Left ventricle myocardium superior (tissue), 1 donor: ENCODE measurements around the gene TNNI3. TPM values are rescaled to one million over a fixed set of nuclear protein-coding genes. Genes with fewer than 3 reads are reported as not detected.
"Not testable (repeated sequence)": the region's sequence is repeated elsewhere in the genome, so short reads cannot be mapped to it uniquely, and the experiment has no call there.

Source experiments
- ATAC-seq: fragments of 200-7000 bp; cut with Tn5 transposase; one replicate; pipeline ENCODE4 v1.9.1; 2020; ENCODE audit warnings: mild to moderate bottlenecking, moderate library complexity
- DNase-seq: peaks from one replicate; pipeline ENCODE4 v3.0.0-alpha.2; 2020
- intact Hi-C: fragments of 100-400 bp; cut with micrococcal nuclease; formaldehyde crosslinking; loops from one replicate; pipeline ENCODE4 v1.11.0; 2022
- total RNA-seq: library from RNA; stranded (reverse); fragmentation: NEBNext Ultra II Directional; extraction: Animal tissue kit (Norgen Biotek cat#: 25700); gene quantifications from one replicate; pipeline ENCODE4 v1.2.1, GENCODE V29; 2021
- donor health status: DM: no; HTN: yes; CAD: no; lungs with severe emphysema.

Gene TNNI3
- total RNA-seq, 1 donor from 2014 or later = 5,071 TPM

DNA sequence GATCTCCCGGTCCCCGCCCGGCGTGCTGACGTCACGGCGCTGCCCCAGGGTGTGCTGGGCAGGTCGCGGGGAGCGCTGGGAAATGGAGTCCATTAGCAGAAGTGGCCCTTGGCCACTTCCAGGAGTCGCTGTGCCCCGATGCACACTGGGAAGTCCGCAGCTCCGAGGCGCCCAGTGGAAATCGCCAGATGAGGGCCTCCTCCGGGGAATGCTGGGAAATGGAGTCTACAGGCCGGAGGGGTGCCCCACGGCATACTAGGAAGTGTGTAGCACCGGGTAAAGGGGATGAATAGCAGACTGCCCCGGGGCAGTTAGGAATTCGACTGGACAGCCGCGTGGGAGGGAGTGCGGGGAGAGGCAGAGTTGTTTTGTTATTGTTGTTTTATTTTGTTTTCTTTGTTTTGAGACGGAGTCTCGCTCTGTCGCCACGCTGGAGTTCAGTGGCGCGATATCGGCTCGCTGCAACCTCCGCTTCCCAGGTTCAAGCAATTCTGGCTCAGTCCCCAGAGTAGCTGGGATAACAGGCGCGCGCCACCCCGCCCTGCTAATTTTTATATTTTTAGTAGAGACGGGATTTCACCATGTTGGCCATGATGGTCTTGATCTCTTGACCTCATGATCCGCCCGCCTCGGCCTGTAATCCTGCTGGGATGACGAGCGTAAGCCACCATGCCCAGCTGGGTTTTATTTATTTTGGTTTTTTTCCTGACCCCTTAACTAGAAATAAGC, 39.7 kb downstream of the TNNI3 start:
- peak; percentile 76 for ATAC-seq
- DNase-seq = peak; percentile 100
- intact Hi-C loops = no loop called here

DNA sequence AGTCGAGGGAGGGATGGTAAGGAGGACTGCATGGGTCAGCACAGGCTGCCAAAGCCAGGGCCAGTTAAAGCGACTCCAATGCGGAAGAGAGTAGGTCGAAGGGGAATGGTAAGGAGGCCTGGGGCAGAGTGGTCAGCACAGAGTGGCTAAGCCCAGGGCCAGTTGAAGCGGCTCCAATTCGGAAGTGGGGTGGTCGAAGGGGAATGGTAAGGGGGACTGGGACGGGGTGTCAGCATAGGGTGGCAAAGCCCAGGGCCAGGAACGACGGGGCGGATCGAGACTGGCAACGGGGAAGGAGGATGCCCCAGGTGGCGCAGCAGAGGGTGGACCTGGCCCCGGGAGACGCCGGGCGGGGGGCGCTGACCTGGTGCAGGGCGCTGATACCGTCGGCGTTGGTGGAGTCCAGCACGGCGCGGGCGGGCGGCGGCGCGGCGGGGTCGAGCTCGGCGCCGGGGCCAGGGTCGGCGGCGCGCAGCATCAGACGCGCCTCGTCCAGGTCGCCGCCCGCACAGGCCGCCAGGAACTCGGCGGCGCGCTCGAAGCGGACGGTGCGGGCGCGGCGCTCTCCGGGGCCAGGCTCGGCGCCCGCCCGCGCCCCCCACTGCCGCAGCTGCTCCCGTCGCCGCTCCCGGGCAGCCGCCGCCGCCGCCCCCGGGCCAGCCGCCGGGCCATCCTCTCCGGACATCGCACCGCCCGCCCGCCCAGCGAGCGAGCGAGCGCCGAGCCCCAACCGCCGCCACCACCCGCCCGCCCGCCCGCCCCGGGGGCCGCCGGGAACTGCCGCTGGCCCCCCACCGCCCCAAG, 40.5 kb downstream of the TNNI3 start, which contains the start of gene PPP1R12C:
Gene PPP1R12C (minus strand): TSS at position 779 of the 804 bp plus-strand sequence. CDS start 94 bp downstream, at position 685.
- no peak for ATAC-seq
- peak; percentile 65 for DNase-seq
- intact Hi-C loops = no loop called here

DNA sequence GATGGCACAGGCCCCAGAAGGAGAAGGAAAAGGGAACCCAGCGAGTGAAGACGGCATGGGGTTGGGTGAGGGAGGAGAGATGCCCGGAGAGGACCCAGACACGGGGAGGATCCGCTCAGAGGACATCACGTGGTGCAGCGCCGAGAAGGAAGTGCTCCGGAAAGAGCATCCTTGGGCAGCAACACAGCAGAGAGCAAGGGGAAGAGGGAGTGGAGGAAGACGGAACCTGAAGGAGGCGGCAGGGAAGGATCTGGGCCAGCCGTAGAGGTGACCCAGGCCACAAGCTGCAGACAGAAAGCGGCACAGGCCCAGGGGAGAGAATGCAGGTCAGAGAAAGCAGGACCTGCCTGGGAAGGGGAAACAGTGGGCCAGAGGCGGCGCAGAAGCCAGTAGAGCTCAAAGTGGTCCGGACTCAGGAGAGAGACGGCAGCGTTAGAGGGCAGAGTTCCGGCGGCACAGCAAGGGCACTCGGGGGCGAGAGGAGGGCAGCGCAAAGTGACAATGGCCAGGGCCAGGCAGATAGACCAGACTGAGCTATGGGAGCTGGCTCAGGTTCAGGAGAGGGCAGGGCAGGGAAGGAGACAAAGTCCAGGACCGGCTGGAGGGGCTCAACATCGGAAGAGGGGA, 41.2 kb downstream of the TNNI3 start:
- DNase-seq = peak; percentile 78
- ATAC-seq = peak; percentile 27
- intact Hi-C loops = no loop called here

DNA sequence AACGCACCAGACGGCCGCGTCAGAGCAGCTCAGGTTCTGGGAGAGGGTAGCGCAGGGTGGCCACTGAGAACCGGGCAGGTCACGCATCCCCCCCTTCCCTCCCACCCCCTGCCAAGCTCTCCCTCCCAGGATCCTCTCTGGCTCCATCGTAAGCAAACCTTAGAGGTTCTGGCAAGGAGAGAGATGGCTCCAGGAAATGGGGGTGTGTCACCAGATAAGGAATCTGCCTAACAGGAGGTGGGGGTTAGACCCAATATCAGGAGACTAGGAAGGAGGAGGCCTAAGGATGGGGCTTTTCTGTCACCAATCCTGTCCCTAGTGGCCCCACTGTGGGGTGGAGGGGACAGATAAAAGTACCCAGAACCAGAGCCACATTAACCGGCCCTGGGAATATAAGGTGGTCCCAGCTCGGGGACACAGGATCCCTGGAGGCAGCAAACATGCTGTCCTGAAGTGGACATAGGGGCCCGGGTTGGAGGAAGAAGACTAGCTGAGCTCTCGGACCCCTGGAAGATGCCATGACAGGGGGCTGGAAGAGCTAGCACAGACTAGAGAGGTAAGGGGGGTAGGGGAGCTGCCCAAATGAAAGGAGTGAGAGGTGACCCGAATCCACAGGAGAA, 42.0 kb downstream of the TNNI3 start:
- intact Hi-C loops = no loop called here
- peak; percentile 5 for ATAC-seq
- DNase-seq = no peak

DNA sequence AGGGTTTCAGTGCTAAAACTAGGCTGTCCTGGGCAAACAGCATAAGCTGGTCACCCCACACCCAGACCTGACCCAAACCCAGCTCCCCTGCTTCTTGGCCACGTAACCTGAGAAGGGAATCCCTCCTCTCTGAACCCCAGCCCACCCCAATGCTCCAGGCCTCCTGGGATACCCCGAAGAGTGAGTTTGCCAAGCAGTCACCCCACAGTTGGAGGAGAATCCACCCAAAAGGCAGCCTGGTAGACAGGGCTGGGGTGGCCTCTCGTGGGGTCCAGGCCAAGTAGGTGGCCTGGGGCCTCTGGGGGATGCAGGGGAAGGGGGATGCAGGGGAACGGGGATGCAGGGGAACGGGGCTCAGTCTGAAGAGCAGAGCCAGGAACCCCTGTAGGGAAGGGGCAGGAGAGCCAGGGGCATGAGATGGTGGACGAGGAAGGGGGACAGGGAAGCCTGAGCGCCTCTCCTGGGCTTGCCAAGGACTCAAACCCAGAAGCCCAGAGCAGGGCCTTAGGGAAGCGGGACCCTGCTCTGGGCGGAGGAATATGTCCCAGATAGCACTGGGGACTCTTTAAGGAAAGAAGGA, 42.9 kb downstream of the TNNI3 start:
- intact Hi-C loops = no loop called here
- no peak for DNase-seq

DNA sequence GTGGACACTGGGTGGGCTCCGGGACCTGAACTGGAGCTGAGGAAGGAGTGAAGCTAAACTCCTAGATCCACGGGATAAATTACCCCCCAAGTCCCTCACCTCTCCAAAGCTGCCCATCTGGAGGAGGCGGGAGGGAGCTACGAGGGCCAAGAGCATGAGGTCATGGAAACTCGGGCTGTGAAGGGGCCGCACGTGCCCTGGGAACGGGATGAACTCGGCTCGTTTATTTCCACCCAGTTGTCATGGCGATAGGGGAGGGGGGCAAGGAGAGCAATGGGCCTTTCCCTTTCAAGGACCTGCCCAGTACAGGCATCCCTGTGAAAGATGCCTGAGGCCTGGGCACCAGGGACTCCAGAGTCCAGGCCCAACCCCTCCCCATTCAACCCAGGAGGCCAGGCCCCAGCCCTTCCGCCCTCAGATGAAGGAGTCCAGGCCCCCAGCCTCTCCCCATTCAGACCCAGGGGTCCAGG, 43.9 kb downstream of the TNNI3 start:
- ATAC-seq = peak; percentile 66
- intact Hi-C loops = no loop called here

More for the DNA sequence above, 42.9 kb downstream of the TNNI3 start:
- ATAC-seq = no peak

DNA sequence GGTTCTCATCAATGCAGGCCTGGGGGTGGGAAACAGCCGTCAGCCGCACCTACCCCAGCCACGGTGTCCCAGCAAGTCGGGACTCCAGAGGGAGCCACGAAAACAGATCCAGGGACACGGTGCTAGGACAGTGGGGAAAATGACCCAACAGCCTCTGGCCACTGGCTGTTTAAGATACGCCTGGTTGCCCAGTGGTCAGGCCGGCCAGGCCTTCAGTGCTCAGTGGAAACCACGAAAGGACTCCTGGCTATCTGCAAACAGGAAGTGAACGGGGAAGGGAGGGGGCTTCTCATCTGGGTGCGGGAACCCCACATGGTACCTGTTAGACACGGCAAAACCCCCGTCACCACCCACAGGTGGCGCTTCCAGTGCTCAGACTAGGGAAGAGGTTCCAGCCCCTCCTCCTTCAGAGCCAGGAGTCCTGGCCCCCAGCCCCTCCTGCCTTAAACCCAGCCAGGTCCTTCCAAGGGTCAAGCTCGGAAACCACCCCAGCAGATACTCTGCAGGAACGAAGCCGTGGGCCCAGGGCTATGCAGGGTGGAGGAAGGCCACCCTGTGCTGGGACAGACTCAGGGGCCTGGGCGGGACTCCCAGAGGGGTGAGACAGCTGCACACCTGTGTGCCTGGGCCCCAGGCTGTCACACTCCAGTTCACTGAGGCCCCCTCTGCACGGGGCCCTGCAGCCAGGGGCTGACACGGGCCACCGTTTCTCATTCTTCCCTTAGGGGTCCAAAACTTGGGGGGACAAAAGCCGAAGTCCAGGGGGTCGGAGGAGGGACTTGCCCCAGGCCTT, 44.6 kb downstream of the TNNI3 start:
- DNase-seq (no peak), ATAC-seq (peak; percentile 4)
- intact Hi-C loops = no loop called here

More for the DNA sequence above, 43.9 kb downstream of the TNNI3 start:
- DNase-seq = peak; percentile 93

DNA sequence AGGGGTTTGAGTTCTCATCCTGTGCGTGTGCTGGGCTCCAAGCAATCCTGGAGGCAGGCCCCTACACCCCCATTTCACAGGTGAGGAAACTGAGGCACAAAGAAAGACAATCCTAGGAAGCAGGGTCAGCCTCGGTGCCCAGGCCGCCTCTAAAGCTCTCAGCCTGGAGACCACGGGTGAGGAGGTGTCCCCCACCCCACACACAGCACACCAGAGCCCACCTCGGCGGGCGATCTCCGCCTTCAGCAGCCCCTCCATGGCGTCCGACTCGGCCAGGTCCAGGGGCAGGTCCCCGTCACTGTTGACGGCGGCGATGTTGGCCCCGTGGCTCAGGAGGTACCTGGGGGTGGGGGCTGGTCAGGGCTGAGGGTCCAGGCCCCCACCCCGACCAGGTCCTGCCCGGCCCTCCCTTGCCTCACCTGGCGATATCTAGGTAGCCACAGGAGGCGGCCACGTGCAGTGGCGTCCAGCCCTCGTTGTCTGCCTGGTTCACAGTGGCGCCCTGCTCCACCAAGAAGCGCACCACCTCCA, 45.2 kb downstream of the TNNI3 start:
- ATAC-seq (no peak), DNase-seq (no peak)
- intact Hi-C loops = no loop called here

DNA sequence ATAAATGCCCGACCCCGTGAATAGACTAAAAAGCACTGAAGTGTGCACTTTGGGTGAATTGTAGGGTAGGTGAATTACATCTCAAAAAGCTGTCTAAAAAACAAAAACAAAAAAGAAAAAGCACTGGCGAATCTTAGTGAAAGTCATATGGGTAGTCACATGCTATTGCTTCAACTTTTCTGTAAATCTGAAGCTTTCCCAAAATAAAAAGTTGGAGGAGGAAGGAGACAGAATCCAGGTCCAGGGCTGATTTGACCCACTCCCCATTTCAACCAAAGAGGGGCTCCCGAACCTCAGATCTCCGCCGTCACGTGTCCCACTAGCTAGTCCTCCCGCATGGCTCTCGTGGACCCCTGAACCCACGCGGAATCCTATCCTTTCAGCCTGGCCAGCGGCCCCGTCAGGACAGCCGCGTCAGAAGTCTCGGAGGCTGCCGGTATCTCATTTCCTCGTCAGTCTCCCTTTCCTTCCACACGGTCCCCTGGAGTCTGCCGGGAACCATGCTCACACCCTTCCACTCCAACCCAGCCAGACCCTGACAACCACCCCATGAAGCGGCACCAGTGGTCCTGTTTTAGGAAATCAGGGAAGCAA, 46.2 kb downstream of the TNNI3 start:
- ATAC-seq (no peak), DNase-seq (no peak)
- intact Hi-C loops = no loop called here

DNA sequence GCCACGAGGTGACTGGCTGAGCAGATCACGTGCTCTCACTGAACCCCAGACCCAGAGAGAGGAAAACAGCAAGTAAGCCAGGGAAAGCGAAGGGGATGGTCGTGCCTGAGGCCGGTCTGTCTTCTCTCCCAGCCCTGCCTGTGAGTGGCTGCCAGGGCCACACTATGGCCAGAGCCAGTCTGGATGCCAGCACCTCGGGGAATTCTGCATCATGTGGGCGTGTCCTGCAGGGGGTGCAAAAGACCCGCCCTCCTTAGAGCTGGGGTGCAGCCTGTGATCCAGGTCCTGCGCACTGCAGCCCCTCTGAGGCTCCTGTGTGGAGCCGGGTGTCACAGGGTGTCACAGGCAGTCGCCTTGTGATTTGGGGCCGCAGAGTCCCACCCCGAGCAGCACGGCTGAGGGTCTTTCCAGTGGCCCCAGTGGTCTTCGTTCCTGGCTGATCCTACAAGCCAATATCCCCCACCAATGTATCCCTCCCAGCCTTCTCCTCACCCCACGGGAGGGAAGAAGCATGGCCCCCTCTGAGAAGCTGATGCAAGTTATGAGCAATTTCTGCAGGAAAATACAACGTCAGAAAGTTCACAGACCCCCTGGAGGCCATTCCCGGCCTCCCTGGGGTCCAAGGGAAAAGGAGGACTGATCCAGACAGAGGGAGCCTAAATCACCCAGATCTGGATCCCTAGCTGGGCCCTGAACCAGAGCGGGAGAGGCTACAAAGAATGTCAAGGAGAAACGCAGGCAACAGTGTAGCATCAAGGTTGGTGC, 47.8 kb downstream of the TNNI3 start:
- intact Hi-C loops = no loop called here
- no peak for ATAC-seq
- DNase-seq = no peak

DNA sequence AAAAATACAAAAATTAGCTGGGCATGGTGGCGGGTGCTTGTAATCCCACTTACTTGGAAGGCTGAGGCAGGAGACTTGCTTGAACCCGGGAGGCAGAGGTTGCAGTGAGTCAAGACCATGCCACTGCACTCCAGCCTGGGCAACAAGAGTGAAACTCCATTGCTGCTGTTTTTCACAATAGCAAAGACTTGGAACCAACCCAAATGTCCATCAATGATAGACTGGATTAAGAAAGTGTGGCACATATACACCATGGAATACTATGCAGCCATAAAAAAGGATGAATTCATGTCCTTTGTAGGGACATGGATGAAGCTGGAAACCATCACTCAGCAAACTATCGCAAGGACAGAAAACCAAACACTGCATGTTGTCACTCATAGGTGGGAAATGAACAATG, 50.3 kb downstream of the TNNI3 start:
- DNase-seq, ATAC-seq, intact Hi-C loops: not testable (repeated sequence)

DNA sequence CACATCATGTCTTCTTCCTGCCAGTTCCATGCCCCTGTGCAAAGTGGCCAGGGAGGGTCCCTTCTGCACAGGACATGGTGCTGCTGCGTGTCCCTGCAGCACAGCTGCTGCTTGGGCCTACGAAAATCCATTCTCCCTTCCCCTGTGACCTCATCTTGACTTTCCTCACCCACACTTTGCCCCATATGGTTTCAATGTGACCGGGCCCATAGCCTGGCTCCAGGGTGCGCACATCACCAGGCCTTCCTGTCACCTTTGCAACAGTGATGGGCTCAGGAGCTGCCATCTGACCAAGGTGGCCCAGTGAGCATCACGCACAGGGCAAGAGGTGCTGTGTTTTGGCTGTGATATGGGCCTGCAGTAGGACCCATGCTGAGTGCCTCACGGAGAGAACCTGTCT, 50.9 kb downstream of the TNNI3 start:
- DNase-seq (no peak), ATAC-seq (no peak)
- intact Hi-C loops = no loop called here

DNA sequence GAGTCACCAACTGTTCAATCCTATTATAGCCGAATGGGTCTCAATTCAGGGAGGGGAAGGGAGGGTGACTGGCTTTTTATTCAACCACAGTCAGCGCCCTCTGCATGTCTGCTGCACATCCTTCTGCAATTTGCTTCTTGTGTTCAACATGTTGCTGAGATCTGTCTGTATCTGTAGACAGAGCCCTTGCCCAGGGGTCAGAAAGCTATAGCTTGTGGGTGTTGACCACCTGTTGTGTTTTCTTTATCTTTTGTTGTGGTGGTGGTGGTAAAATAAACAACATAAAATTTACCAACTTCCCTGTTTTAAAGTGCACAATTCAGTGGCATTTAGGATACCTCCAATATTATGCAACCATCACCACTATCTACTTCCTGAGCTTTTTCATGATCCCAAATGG, 52.3 kb downstream of the TNNI3 start:
- ATAC-seq (no peak), DNase-seq (no peak)
- intact Hi-C loops = no loop called here

DNA sequence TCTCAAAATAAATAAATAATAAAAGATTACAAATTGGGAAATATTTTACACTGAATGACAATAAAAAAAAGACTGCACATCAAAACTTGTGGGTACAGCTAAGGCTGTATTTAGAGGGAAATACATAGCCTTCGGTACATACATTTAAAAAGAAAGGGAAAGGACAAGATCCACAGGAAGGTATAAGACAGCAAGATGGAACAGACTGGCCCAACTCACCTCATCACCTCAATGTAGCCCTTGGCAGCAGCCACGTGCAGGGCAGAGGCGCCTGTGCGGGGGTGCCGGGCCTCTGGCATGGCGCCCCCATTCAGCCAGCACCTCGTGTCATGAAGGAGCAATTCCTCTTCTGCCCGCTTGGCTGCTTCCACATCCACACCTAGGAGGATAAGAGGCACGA, 54.3 kb downstream of the TNNI3 start:
- intact Hi-C loops = no loop called here
- DNase-seq (no peak), ATAC-seq (no peak)
